Suprapubic skin (tissue), 4 donors: Measurements from ENCODE around the gene CERS1. TPM values are rescaled to one million over a fixed set of nuclear protein-coding genes. Genes with fewer than 3 reads are reported as not detected.

Source experiments
- DNase-seq, 2 donors: peaks; one replicate each; pipeline ENCODE4 v3.0.0-alpha.2; 2019; ENCODE audit warnings: low spot score in 2 of 2
- H3K27ac ChIP-seq: fragments of 200-600 bp; sonication (generic); one replicate; pipeline ENCODE4 v1.5.1; 2019
- H3K27me3 ChIP-seq: fragments of 200-600 bp; sonication (generic); one replicate; pipeline ENCODE4 v1.5.1; 2019
- H3K36me3 ChIP-seq: fragments of 200-600 bp; sonication (generic); one replicate; pipeline ENCODE4 v1.5.1; 2019
- H3K4me1 ChIP-seq: fragments of 200-600 bp; sonication (generic); one replicate; pipeline ENCODE4 v1.5.1; 2019
- H3K4me3 ChIP-seq: fragments of 200-600 bp; sonication (generic); one replicate; pipeline ENCODE4 v1.5.1; 2019; ENCODE audit warnings: mild to moderate bottlenecking
- H3K9me3 ChIP-seq: fragments of 200-600 bp; sonication (generic); one replicate; pipeline ENCODE4 v1.5.1; 2019
- EP300 ChIP-seq: sonication (generic); formaldehyde crosslinking; IDR thresholded peaks from one replicate; pipeline ENCODE4 v1.6.1; 2017; ENCODE audit warnings: antibody characterized with exemption
- POLR2A ChIP-seq, 2 donors: fragments of 450-650 bp; IDR thresholded peaks; one replicate each; pipeline ENCODE4 v1.6.1; 2017; ENCODE audit warnings: antibody characterized with exemption in 2 of 2, mild to moderate bottlenecking in 2 of 2, moderate library complexity in 2 of 2
- POLR2AphosphoS5 ChIP-seq, 3 donors: sonication (generic); formaldehyde crosslinking; IDR thresholded peaks; one replicate each; pipeline ENCODE4 v1.6.1; 2017; ENCODE audit warnings: antibody characterized with exemption in 3 of 3
- WGBS: methylation state at CpG from one replicate; pipeline ENCODE4 v1.1.5; 2018; 5-methylcytosine and 5-hydroxymethylcytosine counted together
- total RNA-seq, 4 donors: library from RNA; depleted of rRNA; stranded (reverse); fragments of >200 nt; gene quantifications; one replicate each; pipeline ENCODE4 v1.1.0, GENCODE V29; 2016
- TF ChIP-seq, protein P1 (sequence below), 2 donors: fragments of 200-600 bp in 1 of 2; fragments of 450-650 bp in 1 of 2; sonication (generic) in 1 of 2; IDR thresholded peaks; one replicate each; pipeline ENCODE4 v1.5.1; 2016 to 2019; ENCODE audit warnings: antibody characterized with exemption in 2 of 2, mild to moderate bottlenecking in 1 of 2, moderate library complexity in 1 of 2

Gene CERS1
- total RNA-seq, 4 donors from 2014 or later = 0.68 TPM; not detected in 3

DNA sequence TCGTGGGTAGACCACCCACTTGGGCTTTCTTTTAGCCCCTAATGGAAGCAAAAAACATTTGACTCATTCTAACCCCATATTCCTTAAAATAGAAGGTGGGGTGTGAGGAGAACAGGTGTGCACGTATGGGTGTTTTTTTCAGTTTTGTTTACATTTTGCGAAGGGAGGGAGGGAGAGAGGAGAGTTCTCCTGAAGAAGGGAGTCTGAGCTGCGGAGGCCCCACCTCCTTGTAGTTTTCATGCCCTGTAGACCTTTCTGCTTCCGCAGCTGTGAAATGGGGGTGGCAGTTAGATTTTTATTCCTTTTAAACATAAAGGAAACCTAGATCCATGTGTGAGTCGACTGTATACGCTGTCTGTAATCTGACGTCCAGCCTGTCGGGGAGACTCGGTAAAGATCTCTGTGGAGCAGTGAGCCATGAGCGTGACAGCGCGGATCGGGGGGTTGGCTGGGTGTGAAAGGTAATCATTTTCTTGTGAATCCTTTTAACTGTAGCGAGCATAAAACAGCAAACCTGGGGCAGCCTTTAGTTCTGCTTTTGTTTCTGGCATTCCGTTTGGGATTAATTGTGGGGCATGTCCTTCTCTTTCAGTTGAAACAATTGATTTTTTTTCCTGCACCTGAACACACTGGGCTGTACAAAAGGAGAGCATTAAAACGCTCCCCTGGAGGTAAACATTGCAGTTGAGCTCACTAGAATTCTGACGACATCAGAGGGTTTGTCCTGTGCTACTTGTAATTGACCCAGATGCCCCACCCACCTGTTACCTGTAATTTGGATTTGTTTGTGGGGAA is 61.9 kb downstream of the CERS1 start:
- TF ChIP-seq POLR2A (IDR thresholded peaks at IDR 0.05) (no peak), EP300 (no peak), POLR2AphosphoS5 (IDR thresholded peaks at IDR 0.05) (no peak)
- TF ChIP-seq, protein P1, sequence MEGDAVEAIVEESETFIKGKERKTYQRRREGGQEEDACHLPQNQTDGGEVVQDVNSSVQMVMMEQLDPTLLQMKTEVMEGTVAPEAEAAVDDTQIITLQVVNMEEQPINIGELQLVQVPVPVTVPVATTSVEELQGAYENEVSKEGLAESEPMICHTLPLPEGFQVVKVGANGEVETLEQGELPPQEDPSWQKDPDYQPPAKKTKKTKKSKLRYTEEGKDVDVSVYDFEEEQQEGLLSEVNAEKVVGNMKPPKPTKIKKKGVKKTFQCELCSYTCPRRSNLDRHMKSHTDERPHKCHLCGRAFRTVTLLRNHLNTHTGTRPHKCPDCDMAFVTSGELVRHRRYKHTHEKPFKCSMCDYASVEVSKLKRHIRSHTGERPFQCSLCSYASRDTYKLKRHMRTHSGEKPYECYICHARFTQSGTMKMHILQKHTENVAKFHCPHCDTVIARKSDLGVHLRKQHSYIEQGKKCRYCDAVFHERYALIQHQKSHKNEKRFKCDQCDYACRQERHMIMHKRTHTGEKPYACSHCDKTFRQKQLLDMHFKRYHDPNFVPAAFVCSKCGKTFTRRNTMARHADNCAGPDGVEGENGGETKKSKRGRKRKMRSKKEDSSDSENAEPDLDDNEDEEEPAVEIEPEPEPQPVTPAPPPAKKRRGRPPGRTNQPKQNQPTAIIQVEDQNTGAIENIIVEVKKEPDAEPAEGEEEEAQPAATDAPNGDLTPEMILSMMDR (IDR thresholded peaks at IDR 0.05) = no peak
- no peaks in the 10 kb centered on the region for H3K36me3 ChIP-seq
- peak overlapping the region; percentile 97 for H3K4me3 ChIP-seq
- peaks cover 51% of the 10 kb centered on the region for H3K4me1 ChIP-seq
- H3K27ac ChIP-seq = peak overlapping the region; percentile 33
- DNase-seq = no peak
- no peaks in the 10 kb centered on the region for H3K27me3 ChIP-seq
- 15% methylated on average over 18 of the region's 18 CpGs for WGBS
- H3K9me3 ChIP-seq = no peaks in the 10 kb centered on the region

DNA sequence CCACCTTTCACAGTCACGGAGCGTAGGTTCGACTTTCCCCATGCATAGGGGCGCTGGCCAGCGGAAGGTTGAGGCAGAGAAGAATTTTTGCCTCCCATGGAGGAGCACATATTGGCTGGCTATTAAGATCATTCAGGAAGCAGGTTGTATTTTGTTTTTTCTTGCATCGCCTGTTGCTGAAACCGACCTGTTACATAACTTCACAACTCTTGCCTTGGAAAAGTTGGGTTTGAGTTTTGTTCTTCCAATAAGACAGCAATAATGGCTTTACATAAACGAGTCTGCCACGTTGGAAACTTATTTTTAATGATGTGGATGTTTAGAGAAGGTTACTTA is 62.8 kb downstream of the CERS1 start:
- peaks cover 43% of the 10 kb centered on the region for H3K4me1 ChIP-seq
- DNase-seq = no peak
- no peaks in the 10 kb centered on the region for H3K27me3 ChIP-seq
- H3K4me3 ChIP-seq = peak overlapping the region; percentile 97
- WGBS = 2% methylated on average over 4 of the region's 9 CpGs
- no peaks in the 10 kb centered on the region for H3K36me3 ChIP-seq
- H3K9me3 ChIP-seq = no peaks in the 10 kb centered on the region
- TF ChIP-seq POLR2A (IDR thresholded peaks at IDR 0.05) (no peak), EP300 (no peak), POLR2AphosphoS5 (IDR thresholded peaks at IDR 0.05) (no peak)
- TF ChIP-seq, protein P1 (IDR thresholded peaks at IDR 0.05) = no peak
- H3K27ac ChIP-seq = peak overlapping the region; percentile 92

DNA sequence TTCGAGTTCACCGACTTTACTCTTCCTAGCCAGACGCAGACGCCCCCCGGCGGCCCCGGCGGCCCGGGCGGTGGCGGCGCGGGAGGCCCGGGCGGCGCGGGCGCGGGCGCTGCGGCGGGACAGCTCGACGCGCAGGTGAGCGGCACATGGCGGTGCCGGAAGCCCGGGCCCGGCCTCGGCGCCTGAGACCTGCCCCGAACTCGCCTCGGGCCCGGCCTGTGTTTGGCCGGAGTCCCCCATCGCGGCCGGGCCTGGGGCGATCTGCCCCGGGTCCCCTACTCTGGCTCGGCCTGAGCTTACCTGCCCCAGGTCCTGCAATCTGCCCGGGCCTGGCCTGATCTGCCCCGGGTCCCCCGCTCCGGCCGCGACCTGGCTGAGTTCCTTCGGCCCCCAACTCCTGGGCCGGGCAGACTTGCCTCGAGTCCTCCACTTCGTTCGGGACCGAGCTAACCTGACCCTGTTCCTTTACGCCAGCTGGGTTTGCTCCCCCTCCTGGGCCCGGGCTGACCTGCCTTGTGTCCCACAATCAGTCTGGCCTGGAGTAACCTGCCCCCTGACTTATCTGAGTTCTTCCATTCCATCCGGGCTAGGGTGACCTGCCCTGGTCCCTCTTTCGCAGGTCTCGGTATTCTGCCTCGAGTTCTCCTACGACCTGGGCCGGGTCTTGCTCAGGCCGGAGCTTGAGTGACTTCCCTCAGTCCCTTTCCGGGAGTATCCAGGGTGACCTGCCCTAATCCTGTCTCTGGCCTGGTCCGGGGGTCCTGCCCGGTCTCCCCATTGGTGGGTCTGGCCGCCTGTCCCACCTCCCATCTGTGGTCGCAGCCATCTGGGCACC is 63.4 kb downstream of the CERS1 start:
- peak overlapping the region; percentile 92 for H3K27ac ChIP-seq
- H3K27me3 ChIP-seq = no peaks in the 10 kb centered on the region
- DNase-seq = no peak
- H3K4me3 ChIP-seq = peak overlapping the region; percentile 97
- peaks cover 40% of the 10 kb centered on the region for H3K4me1 ChIP-seq
- TF ChIP-seq EP300 (no peak), POLR2A (IDR thresholded peaks at IDR 0.05) (no peak), POLR2AphosphoS5 (IDR thresholded peaks at IDR 0.05) (no peak)
- TF ChIP-seq, protein P1 (IDR thresholded peaks at IDR 0.05) = no peak
- H3K9me3 ChIP-seq = no peaks in the 10 kb centered on the region
- 1% methylated on average over 10 of the region's 69 CpGs for WGBS
- no peaks in the 10 kb centered on the region for H3K36me3 ChIP-seq

DNA sequence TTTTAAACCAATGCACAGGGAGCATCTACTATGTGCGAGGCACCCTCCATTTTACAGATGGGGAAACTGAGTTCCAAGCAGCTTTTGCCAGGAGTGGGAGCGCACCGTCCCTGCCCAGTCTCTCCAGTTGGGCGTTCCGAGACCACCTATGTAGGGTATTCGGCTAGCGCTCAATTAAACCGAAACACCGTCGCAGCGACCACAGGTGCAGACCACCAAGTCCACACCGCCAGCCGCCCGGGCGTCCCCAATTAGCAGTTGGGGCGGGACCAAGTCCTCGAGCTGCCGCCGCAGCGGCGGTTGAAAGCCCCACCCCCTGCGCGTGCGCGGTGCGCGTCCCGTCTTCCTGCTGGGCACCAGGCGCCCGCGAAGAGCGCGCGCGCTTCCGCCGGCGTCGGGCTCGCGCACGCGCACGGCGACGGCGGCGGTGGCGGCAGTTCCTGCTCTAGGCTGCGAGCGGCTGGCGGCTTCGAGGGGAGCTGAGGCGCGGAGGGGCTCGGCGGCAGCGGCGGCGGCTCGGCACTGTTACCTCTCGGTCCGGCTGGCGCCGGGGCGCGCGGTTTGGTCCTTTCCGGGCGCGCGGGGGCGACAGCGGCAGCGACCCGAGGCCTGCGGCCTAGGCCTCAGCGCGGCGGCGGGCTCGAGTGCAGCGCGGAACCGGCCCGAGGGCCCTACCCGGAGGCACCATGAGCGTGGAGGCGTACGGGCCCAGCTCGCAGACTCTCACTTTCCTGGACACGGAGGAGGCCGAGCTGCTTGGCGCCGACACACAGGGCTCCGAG is 64.2 kb downstream of the CERS1 start, which contains the start of gene UPF1:
Gene UPF1, plus strand, starts transcription at position 436 of the 782 bp plus-strand sequence. Its CDS starts 251 bp downstream, at position 687.
- TF ChIP-seq POLR2AphosphoS5 (IDR thresholded peaks at IDR 0.05) = no peak
- TF ChIP-seq POLR2A (IDR thresholded peaks at IDR 0.05) = peak in 1 of 2 donors; percentile 89
- Histone ChIP-seq H3K9me3 (no peaks in the 10 kb centered on the region), H3K27ac (peak within 1 kb of the TSS; percentile 92), H3K36me3 (no peaks in the 10 kb centered on the region), H3K27me3 (no peaks in the 10 kb centered on the region), H3K4me1 (peaks cover 38% of the 10 kb centered on the region), H3K4me3 (peak within 1 kb of the TSS; percentile 97)
- 8% methylated on average over 4 of the region's 96 CpGs for WGBS
- peak; percentile 93 to 95 for DNase-seq

DNA sequence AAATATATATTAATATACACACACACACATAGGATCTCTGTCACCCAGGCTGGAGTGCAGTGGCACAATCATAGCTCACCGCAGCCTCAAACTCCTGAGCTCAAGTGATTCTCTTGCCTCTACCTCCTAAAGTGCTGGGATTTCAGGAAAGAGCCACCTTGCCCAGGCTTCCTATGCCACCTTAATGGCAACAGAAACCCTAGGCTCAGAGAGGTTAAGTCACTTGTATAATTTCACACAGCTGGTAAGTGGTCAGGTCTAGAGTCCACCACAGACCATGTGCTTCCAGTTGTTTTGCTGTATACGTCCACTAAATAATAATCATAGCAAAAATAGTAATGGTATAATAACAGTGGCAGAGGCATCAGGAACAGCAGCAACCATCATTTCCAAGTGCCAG is 65.5 kb downstream of the CERS1 start:
- no peaks in the 10 kb centered on the region for H3K27me3 ChIP-seq
- H3K4me3 ChIP-seq = no peak overlapping the region
- 92% methylated on average over 2 of the region's 2 CpGs for WGBS
- DNase-seq = no peak
- no peak overlapping the region for H3K27ac ChIP-seq
- TF ChIP-seq EP300 (no peak), POLR2A (IDR thresholded peaks at IDR 0.05) (no peak), POLR2AphosphoS5 (IDR thresholded peaks at IDR 0.05) (no peak)
- TF ChIP-seq, protein P1 (IDR thresholded peaks at IDR 0.05) = no peak
- H3K36me3 ChIP-seq = no peaks in the 10 kb centered on the region
- peaks cover 28% of the 10 kb centered on the region for H3K4me1 ChIP-seq
- H3K9me3 ChIP-seq = no peaks in the 10 kb centered on the region
